PC-9 (cell line): ENCODE results near the gene ALKBH2.

Source experiments
- CTCF ChIP-seq: fragments of 200-600 bp; sonication (generic); conservative IDR thresholded peaks from 2 replicates; pipeline ENCODE4 v1.6.1; 2017; ENCODE audit warnings: mixed run types, antibody characterized with exemption, mild to moderate bottlenecking, moderate library complexity
- EZH2 ChIP-seq: fragments of 200-600 bp; sonication (generic); IDR thresholded peaks from 2 replicates; pipeline ENCODE4 v1.8.0; 2017; ENCODE audit warnings: antibody characterized with exemption, low read depth

DNA sequence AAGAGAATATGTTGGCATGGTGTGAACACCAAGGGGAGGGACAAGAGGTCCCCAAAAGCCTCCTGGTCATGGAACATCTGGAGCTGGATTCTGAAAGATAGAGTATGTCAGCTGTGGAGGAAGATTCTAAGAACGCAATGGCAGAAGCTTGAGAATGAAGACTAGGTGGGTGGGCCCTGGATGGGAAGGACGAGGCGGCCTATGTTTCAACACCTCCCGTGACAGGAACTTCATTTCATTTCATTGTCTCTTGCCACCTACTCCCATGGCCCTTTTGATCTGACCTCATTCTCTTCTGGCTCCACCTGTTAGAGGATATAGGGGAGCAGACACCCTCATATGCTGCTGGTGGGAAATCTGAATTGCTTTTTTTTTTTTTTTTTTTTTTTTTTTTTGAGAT is 7.5 kb upstream of the ALKBH2 start:
- TF ChIP-seq CTCF (no peak), EZH2 (no peak)
